Aorta (tissue), 5 donors: Measurements from ENCODE around the gene GTF2F2. TPM values are rescaled to one million over a fixed set of nuclear protein-coding genes. Genes with fewer than 3 reads are reported as not detected.

Experiments
- ATAC-seq: fragments of 200-7000 bp; cut with Tn5 transposase; one replicate; pipeline ENCODE4 v1.9.1; 2022; ENCODE audit warnings: moderate library complexity; ENCODE audit not compliant: low FRiP score
- DNase-seq, 2 donors: peaks; one replicate each; pipeline ENCODE4 v3.0.0-alpha.2; 2020
- H3K27ac ChIP-seq, 2 donors: one replicate each; pipeline ENCODE4 v1.5.1; 2013; ENCODE audit warnings: low read length in 2 of 2, mild to moderate bottlenecking in 2 of 2, moderate library complexity in 2 of 2, control low read depth in 1 of 2, inconsistent platforms in 1 of 2, low read depth in 1 of 2
- H3K27me3 ChIP-seq, 2 donors: one replicate each; pipeline ENCODE4 v1.6.1; 2013; ENCODE audit warnings: control low read depth in 1 of 2, low read length in 1 of 2, mild to moderate bottlenecking in 1 of 2, moderate library complexity in 1 of 2; ENCODE audit not compliant: insufficient read depth in 2 of 2, control insufficient read depth in 1 of 2
- H3K36me3 ChIP-seq, 2 donors: one replicate each; pipeline ENCODE4 v1.6.1; 2013; ENCODE audit warnings: control low read depth in 1 of 2, low read length in 1 of 2, mild to moderate bottlenecking in 1 of 2; ENCODE audit not compliant: insufficient read depth in 2 of 2, control insufficient read depth in 1 of 2
- H3K4me1 ChIP-seq, 2 donors: one replicate each; pipeline ENCODE4 v1.6.1; 2013; ENCODE audit warnings: low read length in 2 of 2, control low read depth in 1 of 2, mild to moderate bottlenecking in 1 of 2, moderate library complexity in 1 of 2; ENCODE audit not compliant: insufficient read depth in 2 of 2, control insufficient read depth in 1 of 2
- H3K4me3 ChIP-seq, 2 donors: one replicate each; pipeline ENCODE4 v1.5.1; 2013; ENCODE audit warnings: low read length in 2 of 2, control low read depth in 1 of 2, mild to moderate bottlenecking in 1 of 2
- H3K9me3 ChIP-seq: one replicate; pipeline ENCODE4 v1.6.1; 2013; ENCODE audit warnings: mild to moderate bottlenecking, low read length; ENCODE audit not compliant: control insufficient read depth
- WGBS, 2 donors: extraction: QIAGEN DNeasy Blood & Tissue Kit; methylation state at CpG; one replicate each; pipeline ENCODE4 v1.1.7; 2013; 5-methylcytosine and 5-hydroxymethylcytosine counted together
- intact Hi-C, 2 donors: fragments of 100-400 bp; cut with DNase I; formaldehyde crosslinking; loops; one replicate each; pipeline versions ENCODE4 v1.14.2 to v1.15.0; 2022
- long read RNA-seq, 2 donors: library from polyadenylated mRNA; unstranded; transcript quantifications; one replicate each; pipeline ENCODE4 v2.0.0, GENCODE V29; 2020 to 2021
- polyA plus RNA-seq, 2 donors: library from polyadenylated mRNA; stranded (reverse); fragments of 200-250 nt; gene quantifications; one replicate each; pipeline ENCODE4 v1.2.3, GENCODE V29; 2013
- total RNA-seq, 2 donors: library from RNA; stranded (reverse); fragmentation: NEBNext Ultra II Directional; extraction: Animal tissue kit (Norgen Biotek cat#: 25700); gene quantifications; one replicate each; pipeline ENCODE4 v1.2.1, GENCODE V29; 2021
- donor health status: healthy with polysubstance abuse.
- donor health status: Bipolar disorder and iron deficiency.
- donor health status: DM: no; HTN: no; CAD: no.
- donor health status: DM: no; HTN: no; CAD: no.
- donor health status: DM: yes; HTN: yes; CAD: no.

Gene GTF2F2
- total RNA-seq, result 10 to 100 TPM; 11.5 to 13.3 TPM
- 10 to 100 TPM; 10.5 to 16.5 TPM for polyA plus RNA-seq
- long read RNA-seq, donor 1, transcript GTF2F2-201 (8 exons, 2,239 nt), result major isoform, 38 of 48 reads
- long read RNA-seq, donor 1, partial matches to known transcripts, result 7 of 48 reads
- long read RNA-seq, donor 1, other reads (novel, unspliced or antisense), result 3 of 48 reads
- long read RNA-seq, donor 2, partial matches to known transcripts, result 1 of 7 reads
- long read RNA-seq, donor 2, other reads (novel, unspliced or antisense), result 3 of 7 reads

DNA sequence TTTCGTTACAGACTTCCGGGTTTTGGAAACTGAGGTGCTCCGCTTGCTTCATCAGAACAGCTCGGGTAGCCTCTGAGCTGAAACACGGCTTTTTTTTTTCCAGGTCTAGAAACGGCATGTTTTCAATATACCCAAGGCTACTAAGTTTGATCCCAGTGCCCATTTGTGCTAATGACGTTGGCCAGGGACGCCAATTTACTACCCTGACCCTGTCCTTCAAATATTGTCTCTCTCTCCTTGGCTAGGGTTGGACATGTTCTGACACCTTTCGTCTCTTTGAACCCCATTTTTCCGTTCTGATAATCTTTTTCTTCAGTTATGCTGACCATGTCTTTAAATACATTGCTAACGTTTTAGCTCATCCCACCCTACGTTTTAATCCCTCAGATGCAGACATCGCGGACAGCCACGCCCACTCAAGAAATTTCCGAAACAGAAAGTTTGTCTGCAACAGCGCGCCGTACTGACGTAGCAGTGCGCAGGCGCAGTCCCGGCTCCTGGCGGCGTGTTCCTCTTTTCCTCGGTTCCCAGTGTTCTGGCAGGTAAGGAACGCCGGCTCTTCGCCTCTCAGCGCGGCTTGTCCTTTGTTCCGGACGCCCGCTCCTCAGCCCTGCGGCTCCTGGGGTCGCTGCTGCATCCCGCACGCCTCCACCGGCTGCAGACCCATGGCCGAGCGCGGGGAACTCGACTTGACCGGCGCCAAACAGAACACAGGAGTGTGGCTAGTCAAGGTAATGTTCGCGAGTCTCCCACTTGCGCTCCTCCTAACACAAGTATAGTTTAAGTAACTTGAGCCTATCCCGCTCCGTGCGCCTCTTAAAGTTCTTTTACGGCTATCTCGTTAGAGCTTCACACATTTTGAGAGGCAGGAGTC, at the start of gene GTF2F2:
GTF2F2 (plus strand) TSS at position 520 of the 874 bp plus-strand sequence; CDS start at position 666, 146 bp downstream.
- Histone ChIP-seq H3K36me3 (no peaks in the 10 kb centered on the region), H3K4me1 (peaks cover 0 to 8% of the 10 kb centered on the region in 2 donors), H3K9me3 (no peaks in the 10 kb centered on the region), H3K27me3 (no peaks in the 10 kb centered on the region), H3K4me3 (peak within 1 kb of the TSS; percentile 96 to 98), H3K27ac (peak within 1 kb of the TSS; percentile 28 to 85)
- intact Hi-C loops, result no loop called here
- peak; percentile 94 to 96 for DNase-seq
- ATAC-seq, result peak; percentile 97
- WGBS, 2 donors, result 1% methylated on average over 53 of the region's 53 CpGs

DNA sequence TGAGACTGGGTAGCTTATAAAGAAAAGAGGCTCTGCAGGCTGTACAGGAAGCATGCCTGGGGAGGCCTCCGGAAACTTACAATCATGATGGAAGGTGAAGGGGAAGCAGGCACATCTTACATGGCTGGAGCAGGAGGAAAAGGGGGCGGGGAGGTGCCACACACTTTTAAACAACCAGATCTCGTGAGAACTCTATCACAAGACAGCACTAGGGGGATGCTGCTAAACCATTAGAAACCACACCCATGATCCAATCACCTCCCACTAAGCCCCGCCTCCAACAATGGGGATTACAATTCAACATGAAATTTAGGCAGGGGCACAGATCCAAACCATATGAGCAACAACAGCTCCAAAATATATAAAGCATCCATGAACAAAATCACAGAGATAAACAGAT, 46.5 kb upstream of the GTF2F2 start:
- intact Hi-C loops, result no loop called here
- no peak for DNase-seq
- ATAC-seq, result no peak
- WGBS, 2 donors, result 85 to 90% methylated on average over 4 of the region's 4 CpGs
- no peaks in the 10 kb centered on the region for H3K4me1 ChIP-seq
- no peak overlapping the region for H3K27ac ChIP-seq
- peaks cover 2% of the 10 kb centered on the region for H3K9me3 ChIP-seq
- no peak overlapping the region for H3K4me3 ChIP-seq
- no peaks in the 10 kb centered on the region for H3K36me3 ChIP-seq
- no peaks in the 10 kb centered on the region for H3K27me3 ChIP-seq

DNA sequence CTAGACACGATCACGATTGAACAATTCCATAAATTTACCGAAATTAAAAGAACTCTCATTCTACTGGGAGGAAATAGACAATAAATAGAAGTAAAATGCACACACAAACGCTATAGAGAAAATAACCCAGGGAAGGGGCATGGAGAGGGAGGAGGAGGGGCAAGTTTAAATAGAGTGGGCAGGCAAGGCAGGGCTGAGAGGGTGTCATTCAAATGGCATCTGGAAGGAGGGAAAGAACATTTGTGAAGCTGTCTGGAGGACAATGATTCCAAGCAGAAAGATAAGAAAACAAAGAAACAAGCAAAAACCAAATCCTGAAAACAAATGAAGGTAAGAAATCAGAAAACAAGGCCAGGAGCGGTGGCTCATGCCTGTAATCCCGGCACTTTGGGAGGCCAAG, 45.6 kb upstream of the GTF2F2 start:
- intact Hi-C loops, result no loop called here

GRCh38 chr13:45078003-45078402, 42.3 kb upstream of the GTF2F2 start:
- H3K27me3 ChIP-seq, result no peaks in the 10 kb centered on the region
- H3K36me3 ChIP-seq, result no peaks in the 10 kb centered on the region
- intact Hi-C loops, result no loop called here
- H3K9me3 ChIP-seq, result peaks cover 2% of the 10 kb centered on the region
- DNase-seq (no peak), ATAC-seq (no peak)
- H3K27ac ChIP-seq, result no peak overlapping the region
- WGBS, 2 donors, result 52 to 57% methylated on average over 1 of the region's 1 CpG
- no peak overlapping the region for H3K4me3 ChIP-seq
- H3K4me1 ChIP-seq, result no peaks in the 10 kb centered on the region

More for the DNA sequence above, 45.6 kb upstream of the GTF2F2 start:
- DNase-seq (no peak), ATAC-seq (no peak)
- no peak overlapping the region for H3K27ac ChIP-seq
- H3K4me3 ChIP-seq, result no peak overlapping the region
- 89 to 91% methylated on average over 6 of the region's 6 CpGs for WGBS, 2 donors
- no peaks in the 10 kb centered on the region for H3K27me3 ChIP-seq
- no peaks in the 10 kb centered on the region for H3K4me1 ChIP-seq
- H3K36me3 ChIP-seq, result no peaks in the 10 kb centered on the region
- peaks cover 2% of the 10 kb centered on the region for H3K9me3 ChIP-seq

DNA sequence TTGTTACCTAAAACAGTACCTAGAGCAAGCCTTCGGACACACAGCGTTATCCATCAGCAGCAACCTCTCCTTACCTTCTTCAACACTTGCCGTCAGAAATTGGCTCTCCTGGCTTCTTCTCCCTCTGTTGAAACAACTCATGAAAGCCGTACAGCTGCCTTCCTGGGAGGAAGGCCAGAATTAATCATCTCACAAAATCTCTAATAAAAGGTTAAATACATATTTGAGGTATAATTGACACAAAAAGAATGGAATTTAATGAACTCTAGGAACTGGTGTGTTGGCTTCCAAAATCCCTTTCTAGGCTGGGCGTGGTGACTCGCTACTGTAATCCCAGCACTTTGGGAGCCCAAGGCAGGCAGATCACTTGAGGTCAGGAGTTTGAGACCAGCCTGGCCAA, 37.3 kb upstream of the GTF2F2 start:
- no peaks in the 10 kb centered on the region for H3K36me3 ChIP-seq
- H3K4me1 ChIP-seq, result no peaks in the 10 kb centered on the region
- 73 to 78% methylated on average over 6 of the region's 6 CpGs for WGBS, 2 donors
- DNase-seq, result no peak
- no peaks in the 10 kb centered on the region for H3K27me3 ChIP-seq
- ATAC-seq, result no peak
- H3K9me3 ChIP-seq, result no peaks in the 10 kb centered on the region
- intact Hi-C loops, result no loop called here
- H3K27ac ChIP-seq, result no peak overlapping the region
- H3K4me3 ChIP-seq, result no peak overlapping the region

DNA sequence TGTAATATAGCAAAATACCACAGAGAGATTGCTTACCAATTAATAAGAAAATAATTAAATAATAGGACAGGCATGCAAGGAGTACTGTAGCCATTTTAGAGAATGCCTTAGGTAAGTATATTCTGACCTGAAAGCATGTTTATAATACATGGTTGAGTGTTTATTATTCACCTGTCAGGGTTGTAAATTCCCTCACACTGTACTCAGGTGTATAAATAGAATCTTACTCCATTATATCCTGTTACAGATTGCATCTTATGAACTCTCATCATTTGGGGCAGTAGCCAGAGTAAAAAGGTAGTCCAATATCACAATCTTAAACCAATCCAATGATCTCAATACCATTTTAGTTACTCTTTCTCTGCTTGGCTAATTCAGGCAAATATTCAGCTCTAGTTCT, 35.8 kb upstream of the GTF2F2 start:
- no peak for DNase-seq
- Histone ChIP-seq H3K4me3 (no peak overlapping the region), H3K36me3 (no peaks in the 10 kb centered on the region), H3K4me1 (no peaks in the 10 kb centered on the region), H3K9me3 (no peaks in the 10 kb centered on the region), H3K27ac (no peak overlapping the region), H3K27me3 (no peaks in the 10 kb centered on the region)
- intact Hi-C loops, result no loop called here
- no peak for ATAC-seq

- WGBS, 2 donors, result 90 to 93% methylated on average over 3 of the region's 3 CpGs
- no peaks in the 10 kb centered on the region for H3K36me3 ChIP-seq
- H3K9me3 ChIP-seq, result no peaks in the 10 kb centered on the region
- ATAC-seq (no peak), DNase-seq (no peak)
- no peak overlapping the region for H3K27ac ChIP-seq
- no peaks in the 10 kb centered on the region for H3K27me3 ChIP-seq
- no peak overlapping the region for H3K4me3 ChIP-seq
- no peaks in the 10 kb centered on the region for H3K4me1 ChIP-seq
- intact Hi-C loops, result no loop called here
Measured at GRCh38 chr13:45086484-45086883, 33.8 kb upstream of the GTF2F2 start.

- WGBS, 2 donors, result 40 to 42% methylated on average over 2 of the region's 2 CpGs
- Histone ChIP-seq H3K9me3 (no peaks in the 10 kb centered on the region), H3K36me3 (no peaks in the 10 kb centered on the region), H3K4me1 (no peaks in the 10 kb centered on the region), H3K4me3 (no peak overlapping the region), H3K27me3 (no peaks in the 10 kb centered on the region), H3K27ac (no peak overlapping the region)
- ATAC-seq, result no peak
- intact Hi-C loops, result no loop called here
- no peak for DNase-seq
Measured at GRCh38 chr13:45092663-45093062, 27.6 kb upstream of the GTF2F2 start.
